HUES48 (cell line): ENCODE results near the gene EFL1.
"Not testable (repeated sequence)": the region's sequence is repeated elsewhere in the genome, so short reads cannot be mapped to it uniquely, and the experiment has no call there.

Experiments
- H3K27ac ChIP-seq: one replicate; pipeline ENCODE4 v1.7.0; 2013; ENCODE audit warnings: low read depth, low read length, inconsistent platforms
- H3K27me3 ChIP-seq: 2 replicates; pipeline ENCODE4 v1.6.1; 2013; ENCODE audit warnings: mild to moderate bottlenecking, low read length; ENCODE audit not compliant: control insufficient read depth, insufficient read depth
- H3K36me3 ChIP-seq: 2 replicates; pipeline ENCODE4 v1.6.1; 2013; ENCODE audit warnings: low read length; ENCODE audit not compliant: control insufficient read depth, insufficient read depth
- H3K4me1 ChIP-seq: 2 replicates; pipeline ENCODE4 v1.6.1; 2013; ENCODE audit warnings: mild to moderate bottlenecking, low read length; ENCODE audit not compliant: control insufficient read depth, insufficient read depth
- H3K4me3 ChIP-seq: 2 replicates; pipeline ENCODE4 v1.5.1; 2013; ENCODE audit warnings: mild to moderate bottlenecking, low read depth, low read length
- H3K9ac ChIP-seq: 2 replicates; pipeline ENCODE4 v1.6.1; 2013; ENCODE audit warnings: mild to moderate bottlenecking, low read depth, low read length, moderate library complexity
- H3K9me3 ChIP-seq: 2 replicates; pipeline ENCODE4 v1.6.1; 2013; ENCODE audit warnings: low read length; ENCODE audit not compliant: control insufficient read depth, insufficient read depth

EFL1 gene

GRCh38 chr15:82195818-82196217, 66.7 kb downstream of the EFL1 start:
- H3K9me3 ChIP-seq, H3K4me3 ChIP-seq, H3K36me3 ChIP-seq, H3K27ac ChIP-seq, H3K9ac ChIP-seq, H3K4me1 ChIP-seq, H3K27me3 ChIP-seq: not testable (repeated sequence)

GRCh38 chr15:82194488-82194887, 68.0 kb downstream of the EFL1 start:
- H3K4me1 ChIP-seq, H3K9ac ChIP-seq, H3K36me3 ChIP-seq, H3K4me3 ChIP-seq, H3K27ac ChIP-seq, H3K27me3 ChIP-seq, H3K9me3 ChIP-seq: not testable (repeated sequence)

GRCh38 chr15:82193435-82193834, 69.1 kb downstream of the EFL1 start:
- H3K9me3 ChIP-seq, H3K36me3 ChIP-seq, H3K9ac ChIP-seq, H3K27me3 ChIP-seq, H3K27ac ChIP-seq, H3K4me3 ChIP-seq, H3K4me1 ChIP-seq: not testable (repeated sequence)

GRCh38 chr15:82192394-82192793, 70.1 kb downstream of the EFL1 start:
- H3K9ac ChIP-seq, H3K4me1 ChIP-seq, H3K27ac ChIP-seq, H3K27me3 ChIP-seq, H3K9me3 ChIP-seq, H3K36me3 ChIP-seq, H3K4me3 ChIP-seq: not testable (repeated sequence)

GRCh38 chr15:82186719-82187406, 75.7 kb downstream of the EFL1 start:
- Histone ChIP-seq H3K9ac (no peak overlapping the region), H3K27ac (no peak overlapping the region), H3K36me3 (no peaks in the 10 kb centered on the region), H3K4me1 (peaks cover 9% of the 10 kb centered on the region), H3K9me3 (no peaks in the 10 kb centered on the region), H3K4me3 (no peak overlapping the region), H3K27me3 (no peaks in the 10 kb centered on the region)

- Histone ChIP-seq H3K9ac (no peak overlapping the region), H3K9me3 (no peaks in the 10 kb centered on the region), H3K27me3 (no peaks in the 10 kb centered on the region), H3K4me1 (peaks cover 9% of the 10 kb centered on the region), H3K27ac (no peak overlapping the region), H3K4me3 (no peak overlapping the region), H3K36me3 (no peaks in the 10 kb centered on the region)
Observed at GRCh38 chr15:82186161-82186560, 76.4 kb downstream of the EFL1 start.

- H3K4me3 ChIP-seq = no peak overlapping the region
- H3K36me3 ChIP-seq = no peaks in the 10 kb centered on the region
- H3K9me3 ChIP-seq = no peaks in the 10 kb centered on the region
- H3K4me1 ChIP-seq = peaks cover 9% of the 10 kb centered on the region
- no peak overlapping the region for H3K9ac ChIP-seq
- H3K27me3 ChIP-seq = no peaks in the 10 kb centered on the region
- H3K27ac ChIP-seq = no peak overlapping the region
Observed at GRCh38 chr15:82184776-82185175, 77.8 kb downstream of the EFL1 start.

GRCh38 chr15:82184355-82184754, 78.2 kb downstream of the EFL1 start:
- Histone ChIP-seq H3K27me3 (no peaks in the 10 kb centered on the region), H3K4me3 (no peak overlapping the region), H3K27ac (no peak overlapping the region), H3K9me3 (no peaks in the 10 kb centered on the region), H3K9ac (no peak overlapping the region), H3K36me3 (no peaks in the 10 kb centered on the region), H3K4me1 (peaks cover 9% of the 10 kb centered on the region)

GRCh38 chr15:82183121-82184031, 79.2 kb downstream of the EFL1 start:
- H3K9ac ChIP-seq = no peak overlapping the region
- H3K36me3 ChIP-seq = no peaks in the 10 kb centered on the region
- H3K4me1 ChIP-seq = peaks cover 6% of the 10 kb centered on the region
- no peaks in the 10 kb centered on the region for H3K27me3 ChIP-seq
- no peak overlapping the region for H3K4me3 ChIP-seq
- no peaks in the 10 kb centered on the region for H3K9me3 ChIP-seq
- no peak overlapping the region for H3K27ac ChIP-seq

GRCh38 chr15:82181371-82181770, 81.2 kb downstream of the EFL1 start:
- H3K27me3 ChIP-seq = no peaks in the 10 kb centered on the region
- H3K4me1 ChIP-seq = peaks cover 9% of the 10 kb centered on the region
- H3K9ac ChIP-seq = no peak overlapping the region
- H3K36me3 ChIP-seq = no peaks in the 10 kb centered on the region
- no peak overlapping the region for H3K4me3 ChIP-seq
- H3K27ac ChIP-seq = no peak overlapping the region
- H3K9me3 ChIP-seq = no peaks in the 10 kb centered on the region

GRCh38 chr15:82178061-82178460, 84.5 kb downstream of the EFL1 start:
- peaks cover 9% of the 10 kb centered on the region for H3K4me1 ChIP-seq
- no peaks in the 10 kb centered on the region for H3K36me3 ChIP-seq
- no peak overlapping the region for H3K4me3 ChIP-seq
- no peaks in the 10 kb centered on the region for H3K27me3 ChIP-seq
- no peaks in the 10 kb centered on the region for H3K9me3 ChIP-seq
- no peak overlapping the region for H3K9ac ChIP-seq
- no peak overlapping the region for H3K27ac ChIP-seq
